Epithelial cell of proximal tubule (primary cell): ENCODE data around the gene TNFRSF25. TPM values are rescaled to one million over a fixed set of nuclear protein-coding genes. Genes with fewer than 3 reads are reported as not detected.
"Not testable (repeated sequence)": the region's sequence is repeated elsewhere in the genome, so short reads cannot be mapped to it uniquely, and the experiment has no call there.

ENCODE experiments used
- DNase-seq: peaks from one replicate; pipeline ENCODE4 v3.0.0-alpha.2; 2011; ENCODE audit warnings: low read depth
- H3K4me3 ChIP-seq: 2 replicates; pipeline ENCODE4 v1.5.1; 2011; ENCODE audit warnings: low read depth, mild to moderate bottlenecking, low read length
- CTCF ChIP-seq: conservative IDR thresholded peaks from 2 replicates; pipeline ENCODE4 v1.5.1; 2012; ENCODE audit warnings: low read depth, mild to moderate bottlenecking, low read length
- total RNA-seq: library from RNA; depleted of rRNA; stranded (reverse); fragments of >200 nt; gene quantifications from 2 replicates; pipeline ENCODE4 v1.2.3, GENCODE V29; 2015

The TNFRSF25 gene
- total RNA-seq, 1 donor from 2014 or later = 30.4 TPM

GRCh38 chr1:6454856-6455751, 10.9 kb downstream of the TNFRSF25 start:
- DNase-seq = no peak
- H3K4me3 ChIP-seq = no peak overlapping the region
- no peak for TF ChIP-seq CTCF

GRCh38 chr1:6453895-6454855, 11.8 kb downstream of the TNFRSF25 start:
- H3K4me3 ChIP-seq, DNase-seq: not testable (repeated sequence)

GRCh38 chr1:6450943-6451373, 15.0 kb downstream of the TNFRSF25 start:
- no peak for TF ChIP-seq CTCF
- no peak for DNase-seq
- no peak overlapping the region for H3K4me3 ChIP-seq

GRCh38 chr1:6450486-6450885, 15.5 kb downstream of the TNFRSF25 start:
- not testable (repeated sequence) for H3K4me3 ChIP-seq, DNase-seq

GRCh38 chr1:6450005-6450450, 15.9 kb downstream of the TNFRSF25 start:
- no peak for DNase-seq
- TF ChIP-seq CTCF = no peak
- H3K4me3 ChIP-seq = no peak overlapping the region

- no peak for TF ChIP-seq CTCF
- no peak overlapping the region for H3K4me3 ChIP-seq
- no peak for DNase-seq
Observed at GRCh38 chr1:6448749-6449631, 17.0 kb downstream of the TNFRSF25 start.

GRCh38 chr1:6447818-6448748, 17.9 kb downstream of the TNFRSF25 start:
- TF ChIP-seq CTCF = peak; percentile 11
- H3K4me3 ChIP-seq = no peak overlapping the region
- DNase-seq = no peak
